ENCODE measurements around the gene ZNF516. TPM values are rescaled to one million over a fixed set of nuclear protein-coding genes. Genes with fewer than 3 reads are reported as not detected.
A peak's percentile ranks its signal among the peaks of the same experiment; 100 is the strongest.
"Not testable (repeated sequence)": the region's sequence is repeated elsewhere in the genome, so short reads cannot be mapped to it uniquely, and the experiment has no call there.

Gene ZNF516, protein sequence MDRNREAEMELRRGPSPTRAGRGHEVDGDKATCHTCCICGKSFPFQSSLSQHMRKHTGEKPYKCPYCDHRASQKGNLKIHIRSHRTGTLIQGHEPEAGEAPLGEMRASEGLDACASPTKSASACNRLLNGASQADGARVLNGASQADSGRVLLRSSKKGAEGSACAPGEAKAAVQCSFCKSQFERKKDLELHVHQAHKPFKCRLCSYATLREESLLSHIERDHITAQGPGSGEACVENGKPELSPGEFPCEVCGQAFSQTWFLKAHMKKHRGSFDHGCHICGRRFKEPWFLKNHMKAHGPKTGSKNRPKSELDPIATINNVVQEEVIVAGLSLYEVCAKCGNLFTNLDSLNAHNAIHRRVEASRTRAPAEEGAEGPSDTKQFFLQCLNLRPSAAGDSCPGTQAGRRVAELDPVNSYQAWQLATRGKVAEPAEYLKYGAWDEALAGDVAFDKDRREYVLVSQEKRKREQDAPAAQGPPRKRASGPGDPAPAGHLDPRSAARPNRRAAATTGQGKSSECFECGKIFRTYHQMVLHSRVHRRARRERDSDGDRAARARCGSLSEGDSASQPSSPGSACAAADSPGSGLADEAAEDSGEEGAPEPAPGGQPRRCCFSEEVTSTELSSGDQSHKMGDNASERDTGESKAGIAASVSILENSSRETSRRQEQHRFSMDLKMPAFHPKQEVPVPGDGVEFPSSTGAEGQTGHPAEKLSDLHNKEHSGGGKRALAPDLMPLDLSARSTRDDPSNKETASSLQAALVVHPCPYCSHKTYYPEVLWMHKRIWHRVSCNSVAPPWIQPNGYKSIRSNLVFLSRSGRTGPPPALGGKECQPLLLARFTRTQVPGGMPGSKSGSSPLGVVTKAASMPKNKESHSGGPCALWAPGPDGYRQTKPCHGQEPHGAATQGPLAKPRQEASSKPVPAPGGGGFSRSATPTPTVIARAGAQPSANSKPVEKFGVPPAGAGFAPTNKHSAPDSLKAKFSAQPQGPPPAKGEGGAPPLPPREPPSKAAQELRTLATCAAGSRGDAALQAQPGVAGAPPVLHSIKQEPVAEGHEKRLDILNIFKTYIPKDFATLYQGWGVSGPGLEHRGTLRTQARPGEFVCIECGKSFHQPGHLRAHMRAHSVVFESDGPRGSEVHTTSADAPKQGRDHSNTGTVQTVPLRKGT
- total RNA-seq, result 53.5 TPM

DNA sequence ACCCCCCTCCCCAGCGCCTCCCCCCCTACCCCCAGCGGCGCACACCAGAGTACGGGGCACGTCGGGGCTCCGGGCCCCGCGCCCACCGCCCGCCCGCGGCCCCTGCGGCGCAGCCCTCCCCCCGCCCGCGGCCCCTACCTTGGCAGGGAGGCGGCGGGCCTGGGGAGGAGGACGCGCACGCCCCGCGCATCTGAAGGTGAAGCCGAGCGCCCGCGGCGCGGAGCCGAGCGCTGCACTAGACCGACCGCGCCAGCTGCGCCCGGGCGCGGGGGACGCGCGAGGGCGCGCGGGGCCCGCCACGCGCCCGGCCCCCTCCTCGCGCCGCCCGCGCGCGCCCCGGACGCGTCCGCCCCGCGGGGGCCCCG, at the start of gene ZNF516:
ZNF516 (minus strand) TSS at position 237 of the 365 bp plus-strand sequence. CDS start 52,188 bp downstream, outside the sequence.
- ATAC-seq (no peak), DNase-seq (ENCODE audit: low spot score) (no peak)
- intact Hi-C loops (cut with DNase I), result no loop called here

DNA sequence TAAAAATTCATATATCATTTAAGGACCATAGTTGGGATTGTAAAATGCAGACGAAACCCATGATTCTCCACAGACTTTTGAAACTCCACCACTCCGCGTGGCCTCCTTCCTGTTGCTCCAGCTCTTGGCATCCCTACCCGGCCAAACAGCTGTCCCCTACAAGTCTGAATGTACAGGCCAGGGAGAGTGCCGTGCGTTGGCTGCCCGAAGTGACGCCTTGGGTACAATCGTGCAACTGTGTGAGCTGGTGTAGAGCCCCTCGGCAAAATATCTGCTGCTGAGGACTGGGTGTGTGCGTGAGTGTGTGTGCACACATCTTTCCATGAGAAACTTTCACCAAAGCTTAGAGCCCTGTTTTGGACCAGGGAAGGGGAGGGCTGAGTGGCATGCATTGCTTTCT, 43.8 kb upstream of the ZNF516 start:
- intact Hi-C loops (cut with DNase I), result no loop called here
- DNase-seq (ENCODE audit: low spot score) (no peak), ATAC-seq (no peak)

GRCh38 chr18:76537621-76538020, 42.6 kb upstream of the ZNF516 start:
- DNase-seq (ENCODE audit: low spot score), result no peak
- ATAC-seq, result no peak
- intact Hi-C loops (cut with DNase I), result no loop called here

GRCh38 chr18:76536593-76536992, 41.6 kb upstream of the ZNF516 start:
- ATAC-seq; intact Hi-C loops (cut with DNase I); DNase-seq (ENCODE audit: low spot score): not testable (repeated sequence)

DNA sequence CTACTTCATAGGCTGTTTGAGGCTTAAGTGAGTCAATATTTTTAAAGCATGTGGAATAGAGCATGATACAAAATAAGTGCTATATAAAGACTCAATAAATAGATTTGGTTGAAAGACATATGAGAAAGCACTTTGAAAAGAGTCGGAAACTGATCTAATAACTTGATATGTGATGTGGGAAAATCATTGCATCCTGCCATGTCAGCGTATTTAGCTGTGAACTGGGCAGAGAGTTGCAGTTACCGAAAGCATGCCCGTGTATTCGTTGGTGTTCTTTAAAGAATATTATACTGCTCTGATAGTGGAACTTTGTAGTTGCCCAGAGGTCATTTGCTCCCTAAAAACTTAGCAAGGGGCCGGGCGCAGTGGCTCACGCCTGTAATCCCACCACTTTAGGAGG, 37.8 kb upstream of the ZNF516 start:
- intact Hi-C loops (cut with DNase I), result no loop called here
- ATAC-seq, result no peak
- no peak for DNase-seq (ENCODE audit: low spot score)

DNA sequence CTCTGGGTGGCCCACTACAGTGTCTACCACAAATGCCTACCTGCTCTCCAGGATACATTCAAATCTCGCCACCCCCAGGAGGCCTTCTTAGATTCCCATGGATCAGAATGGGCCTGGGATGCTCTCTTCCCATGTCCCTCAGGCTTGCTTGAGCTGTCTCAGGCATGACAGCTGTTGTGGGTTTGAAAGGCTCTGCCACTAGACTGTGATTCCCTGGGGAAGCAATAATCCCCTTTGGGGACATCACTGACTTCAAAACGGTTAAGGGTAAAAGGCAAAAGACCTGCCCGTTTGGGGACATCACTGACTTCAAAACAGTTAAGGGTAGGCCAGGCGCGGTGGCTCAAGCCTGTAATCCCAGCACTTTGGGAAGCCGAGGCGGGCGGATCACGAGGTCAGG, 35.8 kb upstream of the ZNF516 start:
- no peak for ATAC-seq

DNA sequence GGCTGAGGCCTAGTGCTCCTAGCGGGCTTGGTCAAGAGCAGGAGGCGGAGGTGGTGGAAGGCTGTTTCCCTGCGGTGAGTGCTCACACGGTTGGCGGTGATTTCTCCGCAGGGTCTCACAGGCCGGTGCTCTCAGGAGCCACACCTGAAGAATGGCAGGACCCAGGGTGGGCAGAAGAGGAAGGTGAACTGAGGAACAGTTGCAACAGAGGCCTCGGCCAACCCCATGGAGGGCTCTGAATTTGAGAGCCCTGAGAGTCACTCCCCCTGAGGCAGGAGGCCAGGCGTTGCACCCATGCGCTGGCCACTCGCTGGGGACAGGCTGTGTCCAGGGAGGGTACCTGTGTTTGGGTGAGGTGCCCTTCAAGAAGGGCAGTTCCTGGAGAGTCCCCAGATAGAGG, 35.3 kb upstream of the ZNF516 start:
- intact Hi-C loops (cut with DNase I), result no loop called here
- ATAC-seq (no peak), DNase-seq (ENCODE audit: low spot score) (no peak)

More for the DNA sequence above, 35.8 kb upstream of the ZNF516 start:
- intact Hi-C loops (cut with DNase I), result no loop called here
- DNase-seq (ENCODE audit: low spot score), result no peak

GRCh38 chr18:76529433-76529811, 34.4 kb upstream of the ZNF516 start:
- intact Hi-C loops (cut with DNase I), result no loop called here
- ATAC-seq (no peak), DNase-seq (ENCODE audit: low spot score) (no peak)

DNA sequence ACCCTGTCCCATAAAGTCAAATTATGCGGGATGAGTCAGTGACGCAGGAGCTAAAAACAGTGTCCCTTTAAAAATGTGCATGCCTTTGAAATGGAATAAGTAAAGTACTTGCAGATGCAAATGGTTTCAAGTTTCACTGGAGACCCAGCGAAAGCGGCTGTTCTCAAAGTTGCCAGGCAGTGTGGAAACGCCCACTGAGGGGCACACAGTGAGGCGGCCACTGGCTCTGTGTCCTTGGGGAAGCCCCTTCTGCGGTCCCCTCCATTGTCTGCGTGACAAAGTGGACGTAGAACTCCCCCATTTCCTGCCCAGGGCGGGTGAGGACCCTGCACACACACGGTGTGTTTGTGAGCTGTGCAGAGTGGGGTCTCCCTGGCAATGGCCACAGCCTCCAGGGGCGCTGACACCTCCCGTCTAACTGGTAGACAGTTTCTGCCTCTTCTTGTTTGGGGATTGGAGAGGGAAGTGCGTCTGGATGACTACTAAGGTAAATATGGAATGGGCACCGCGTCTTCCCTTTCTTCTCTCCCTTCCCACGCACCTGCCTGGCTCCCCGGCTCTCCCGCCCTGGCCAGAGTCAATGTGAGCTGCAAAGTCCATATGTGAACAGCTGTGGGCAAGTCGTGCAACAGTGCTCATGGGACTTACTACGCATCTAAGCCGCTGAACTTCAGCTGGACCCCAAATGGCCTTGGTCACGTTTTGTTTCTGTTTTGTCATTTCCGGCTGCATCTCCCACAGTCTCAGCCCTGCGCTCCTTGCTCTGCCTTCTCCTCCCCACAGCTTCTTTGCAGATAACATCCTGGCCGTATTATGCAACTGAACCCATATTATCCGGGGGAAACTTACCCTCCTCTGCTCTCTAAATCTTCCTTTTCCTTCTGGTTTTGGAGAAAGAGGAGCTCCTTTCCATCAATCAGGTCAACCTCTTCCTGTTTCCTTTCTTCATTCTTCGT, 33.7 kb upstream of the ZNF516 start:
- DNase-seq (ENCODE audit: low spot score), result no peak
- intact Hi-C loops (cut with DNase I), result no loop called here

GRCh38 chr18:76525911-76526310, 30.9 kb upstream of the ZNF516 start:
- intact Hi-C loops (cut with DNase I), result no loop called here
- DNase-seq (ENCODE audit: low spot score), result no peak
- ATAC-seq, result no peak

More for the DNA sequence above, 33.7 kb upstream of the ZNF516 start:
- ATAC-seq, result peak; percentile 89

DNA sequence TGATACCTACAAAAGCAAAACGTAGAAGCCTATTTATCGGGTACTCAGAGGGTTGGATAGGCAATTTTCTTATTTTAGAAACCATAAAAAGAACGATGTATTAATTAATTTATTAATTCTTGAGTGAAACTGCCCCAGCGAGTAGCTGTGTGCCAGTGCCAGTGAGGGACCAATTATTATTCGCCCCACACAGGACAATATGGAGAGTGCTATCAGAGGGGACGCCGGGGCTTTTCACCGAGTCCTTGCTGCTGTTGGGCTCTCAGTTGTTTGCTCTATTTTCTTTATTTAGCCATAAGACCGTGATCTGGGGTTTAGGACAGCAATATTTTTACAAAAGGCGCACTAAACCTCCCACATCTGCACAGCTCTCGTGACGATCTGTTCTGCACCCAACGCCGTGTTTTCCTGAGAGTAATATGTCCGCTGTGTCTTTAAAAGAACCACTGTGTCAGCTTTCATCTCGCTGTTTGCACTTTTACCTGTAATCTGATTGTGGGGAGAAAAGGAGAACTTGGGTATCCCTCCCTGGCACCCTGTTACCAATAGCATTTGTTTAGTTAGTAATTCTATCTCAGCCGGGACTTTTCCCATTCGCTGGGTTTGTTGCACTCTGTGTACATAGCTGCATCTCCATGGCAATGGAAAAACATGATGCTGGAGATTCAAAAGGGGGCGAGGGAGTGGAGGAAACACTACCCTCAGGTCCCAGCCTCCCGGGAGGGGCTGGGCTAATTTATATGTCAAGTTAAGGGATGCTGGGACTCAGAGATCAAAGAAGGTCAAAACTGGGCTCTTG, 30.1 kb upstream of the ZNF516 start:
- intact Hi-C loops (cut with DNase I), result no loop called here
- DNase-seq (ENCODE audit: low spot score) (no peak), ATAC-seq (peak; percentile 67)

- DNase-seq (ENCODE audit: low spot score) (no peak), ATAC-seq (no peak)
- intact Hi-C loops (cut with DNase I), result no loop called here
These were observed 29.4 kb upstream of the ZNF516 start for GRCh38 chr18:76524477-76524876.

DNA sequence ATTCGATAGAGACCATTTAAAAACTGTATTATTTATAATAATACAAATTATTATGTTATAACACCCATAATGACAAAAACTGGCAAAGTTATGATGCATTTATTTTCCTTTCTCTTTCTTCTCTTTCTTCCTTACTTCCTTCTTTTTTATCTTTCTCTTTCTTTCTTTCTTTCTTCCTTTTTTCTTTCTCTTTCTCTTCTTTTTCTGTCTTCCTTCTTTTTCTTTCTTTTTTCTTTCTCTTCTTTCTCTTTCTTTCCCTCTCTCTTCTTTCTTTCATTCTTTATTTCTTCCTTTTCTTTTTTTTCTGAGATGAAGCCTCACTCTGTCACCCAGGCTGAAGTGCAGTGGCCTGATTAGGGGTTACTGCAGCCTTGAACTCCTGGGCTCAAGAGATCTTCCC, 27.5 kb upstream of the ZNF516 start:
- no peak for DNase-seq (ENCODE audit: low spot score)
- no peak for ATAC-seq
- intact Hi-C loops (cut with DNase I), result no loop called here

DNA sequence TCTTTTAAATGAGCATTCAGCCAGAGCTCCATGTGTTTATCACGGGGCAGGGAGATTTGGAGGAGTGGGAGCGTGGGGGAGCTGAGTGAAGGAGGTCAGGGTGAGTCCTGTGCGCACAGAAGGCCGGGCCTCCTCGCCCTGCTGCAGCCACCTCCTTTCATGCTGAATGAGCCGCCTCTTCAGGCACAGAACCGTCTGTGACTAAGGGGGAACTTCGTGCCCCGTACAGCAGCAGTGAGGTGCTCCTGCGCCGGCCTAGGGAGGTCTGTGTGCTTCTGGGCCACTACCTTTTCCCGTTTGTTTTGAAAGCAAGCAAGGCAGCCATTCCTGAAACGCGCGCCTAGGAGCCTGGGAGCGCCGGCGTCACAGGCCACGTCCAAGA, 27.1 kb upstream of the ZNF516 start:
- DNase-seq (ENCODE audit: low spot score), result no peak
- ATAC-seq, result peak; percentile 14
- intact Hi-C loops (cut with DNase I), result no loop called here

DNA sequence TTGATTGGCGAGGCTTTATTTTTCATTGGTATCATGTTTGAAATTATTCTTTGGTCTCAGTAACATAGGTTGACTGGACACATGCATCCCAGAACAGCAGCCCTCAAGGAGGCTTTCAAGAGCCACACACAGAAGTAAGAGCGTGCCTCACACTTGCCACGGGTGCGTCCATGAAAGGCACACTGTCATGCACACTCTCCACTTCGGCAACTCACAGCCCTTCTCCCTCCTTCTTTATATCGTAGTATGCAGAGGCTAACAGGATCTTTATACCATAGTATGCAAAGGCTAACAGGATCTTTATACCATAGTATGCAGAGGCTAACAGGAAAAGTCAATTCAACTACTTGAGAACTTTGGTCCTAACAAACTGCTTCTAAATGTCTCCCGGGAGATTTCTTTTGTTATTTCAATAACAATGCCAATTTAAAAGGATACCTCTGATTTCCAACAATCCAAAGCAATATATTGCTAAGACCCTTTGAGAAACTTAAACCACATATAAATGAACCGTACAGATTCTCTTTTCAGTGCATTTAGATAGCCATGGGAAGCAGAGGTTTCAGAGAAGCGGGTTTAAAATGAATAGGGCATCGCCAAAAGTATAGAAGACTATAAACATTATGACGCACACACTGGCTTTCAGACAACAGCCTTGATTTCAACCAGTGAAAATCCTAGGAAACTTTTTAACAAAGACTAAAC, 26.5 kb upstream of the ZNF516 start:
- intact Hi-C loops (cut with DNase I), result no loop called here
- no peak for ATAC-seq
- DNase-seq (ENCODE audit: low spot score), result no peak

- ATAC-seq, result peak; percentile 76
- intact Hi-C loops (cut with DNase I), result no loop called here
These were observed 24.0 kb upstream of the ZNF516 start for GRCh38 chr18:76518860-76519538.

More at GRCh38 chr18:76518860-76519538, 24.0 kb upstream of the ZNF516 start:
- DNase-seq (ENCODE audit: low spot score), result no peak

Measured in sciatic nerve (tissue), 2 donors.